HT1080 (cell line): ENCODE data around the gene BAK1. TPM values are rescaled to one million over a fixed set of nuclear protein-coding genes. Genes with fewer than 3 reads are reported as not detected.
"Not testable (repeated sequence)": the region's sequence is repeated elsewhere in the genome, so short reads cannot be mapped to it uniquely, and the experiment has no call there.

Experiments
- DNase-seq: peaks from one replicate; pipeline ENCODE4 v3.0.0-alpha.2; 2015; ENCODE audit warnings: low read depth
- total RNA-seq: library from RNA; depleted of rRNA; stranded (reverse); fragments of >200 nt; shearing (Covaris generic); gene quantifications from 2 replicates; pipeline ENCODE4 v1.2.3, GENCODE V29; 2014

Gene BAK1
- total RNA-seq, 1 experiment from 2014 or later, result 23.6 TPM

- no peak for DNase-seq
Measured at GRCh38 chr6:33609019-33609418, 28.9 kb upstream of the BAK1 start.

GRCh38 chr6:33607784-33608161, 27.7 kb upstream of the BAK1 start:
- no peak for DNase-seq

- no peak for DNase-seq
Measured at GRCh38 chr6:33607126-33607783, 27.2 kb upstream of the BAK1 start.

GRCh38 chr6:33606642-33607041, 26.6 kb upstream of the BAK1 start:
- no peak for DNase-seq

- peak; percentile 44 for DNase-seq
Measured at GRCh38 chr6:33604941-33605854, 25.1 kb upstream of the BAK1 start.

- no peak for DNase-seq
Measured at GRCh38 chr6:33602180-33602579, 22.1 kb upstream of the BAK1 start.

- DNase-seq, result no peak
Measured at GRCh38 chr6:33600761-33601160, 20.7 kb upstream of the BAK1 start.

- DNase-seq, result peak; percentile 83
Measured at GRCh38 chr6:33599413-33599938, 19.4 kb upstream of the BAK1 start.

GRCh38 chr6:33597551-33598322, 17.7 kb upstream of the BAK1 start:
- DNase-seq, result no peak

- DNase-seq, result not testable (repeated sequence)
Measured at GRCh38 chr6:33596894-33597293, 16.8 kb upstream of the BAK1 start.

GRCh38 chr6:33595001-33595846, 15.1 kb upstream of the BAK1 start:
- peak; percentile 49 for DNase-seq

- no peak for DNase-seq
Measured at GRCh38 chr6:33593414-33593727, 13.3 kb upstream of the BAK1 start.

- DNase-seq, result no peak
Measured at GRCh38 chr6:33592595-33593413, 12.7 kb upstream of the BAK1 start.

GRCh38 chr6:33592280-33592594, 12.2 kb upstream of the BAK1 start:
- no peak for DNase-seq

- no peak for DNase-seq
Measured at GRCh38 chr6:33591424-33592032, 11.5 kb upstream of the BAK1 start.

GRCh38 chr6:33590531-33591198, 10.6 kb upstream of the BAK1 start:
- peak; percentile 77 for DNase-seq

- peak; percentile 98 for DNase-seq
Measured at GRCh38 chr6:33589731-33590530, 9.9 kb upstream of the BAK1 start.

GRCh38 chr6:33589392-33589730, 9.3 kb upstream of the BAK1 start:
- DNase-seq, result no peak
